Tibial artery (tissue), 4 donors: ENCODE results near the gene SLC24A3.
A peak's percentile ranks its signal among the peaks of the same experiment; 100 is the strongest.

Experiments used
- DNase-seq, 2 donors: peaks; one replicate each; pipeline ENCODE4 v3.0.0-alpha.2; 2019
- H3K27ac ChIP-seq, 2 donors: fragments of 200-600 bp; sonication (generic) in 1 of 2; 1 replicate in 1 of 2; 2 replicates in 1 of 2; pipeline ENCODE4 v1.5.1; 2018 to 2019; ENCODE audit warnings: mild to moderate bottlenecking in 1 of 2
- H3K27me3 ChIP-seq, 2 donors: fragments of 200-600 bp; sonication (generic) in 1 of 2; one replicate each; pipeline versions ENCODE4 v1.5.1 to v1.6.0; 2016 to 2019
- H3K36me3 ChIP-seq, 3 donors: fragments of 200-600 bp; sonication (generic) in 2 of 3; one replicate each; pipeline ENCODE4 v1.5.1; 2016 to 2019; ENCODE audit warnings: mild to moderate bottlenecking in 2 of 3
- H3K4me1 ChIP-seq, 4 donors: fragments of 200-600 bp; sonication (generic) in 2 of 4; 1 replicate in 3 of 4; 2 replicates in 1 of 4; pipeline ENCODE4 v1.5.1; 2016 to 2019
- H3K4me3 ChIP-seq, 2 donors: fragments of 200-600 bp; sonication (generic) in 1 of 2; 1 replicate in 1 of 2; 2 replicates in 1 of 2; pipeline ENCODE4 v1.5.1; 2018 to 2019; ENCODE audit warnings: mild to moderate bottlenecking in 2 of 2
- H3K9me3 ChIP-seq, 3 donors: fragments of 200-600 bp; sonication (generic) in 1 of 3; one replicate each; pipeline ENCODE4 v1.5.1; 2016 to 2019
- CTCF ChIP-seq, 2 experiments: fragments of 200-600 bp in 1 of 2; fragments of 450-650 bp in 1 of 2; IDR thresholded peaks; one replicate each; pipeline ENCODE4 v1.5.1; 2017 to 2019; ENCODE audit warnings: antibody characterized with exemption in 2 of 2, mild to moderate bottlenecking in 1 of 2, moderate library complexity in 1 of 2
- intact Hi-C: fragments of 100-400 bp; cut with DNase I; formaldehyde crosslinking; loops from one replicate; pipeline ENCODE4 v1.15.0; 2023; ENCODE audit warnings: low total_unique reads

The SLC24A3 gene

GRCh38 chr20:19423900-19424620 is 211.6 kb downstream of the SLC24A3 start:
- no peak for DNase-seq
- Histone ChIP-seq H3K36me3 (no peaks in the 10 kb centered on the region), H3K4me1 (peaks cover 0 to 42% (median 18%) of the 10 kb centered on the region in 4 donors), H3K4me3 (no peak overlapping the region), H3K27ac (no peak overlapping the region), H3K9me3 (no peaks in the 10 kb centered on the region), H3K27me3 (no peaks in the 10 kb centered on the region)
- intact Hi-C loops = no loop called here
- no peak for TF ChIP-seq CTCF (IDR thresholded peaks at IDR 0.05)

DNA sequence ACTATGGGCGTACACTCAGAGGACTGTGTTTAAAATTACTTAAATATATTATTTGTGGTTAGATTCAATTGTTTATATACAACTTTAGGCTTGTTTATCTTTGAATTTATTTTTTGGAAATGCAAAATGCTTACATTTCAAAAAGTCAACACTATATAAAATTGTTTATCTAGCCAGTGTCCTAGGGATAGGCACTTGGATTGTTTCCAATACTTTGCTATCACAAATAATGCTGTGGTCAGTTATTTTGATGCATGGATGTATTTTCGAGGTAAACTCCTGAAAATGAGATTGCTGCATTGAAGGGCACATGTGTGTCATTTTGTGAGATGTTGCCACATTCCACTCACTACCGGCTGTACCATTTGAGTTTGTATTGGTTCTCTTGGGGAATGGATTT is 213.9 kb downstream of the SLC24A3 start:
- no peaks in the 10 kb centered on the region for H3K9me3 ChIP-seq
- H3K36me3 ChIP-seq = no peaks in the 10 kb centered on the region
- no peak overlapping the region for H3K27ac ChIP-seq
- no peaks in the 10 kb centered on the region for H3K27me3 ChIP-seq
- H3K4me1 ChIP-seq = peaks cover 0 to 58% (median 22%) of the 10 kb centered on the region in 4 donors
- intact Hi-C loops = no loop called here
- DNase-seq = no peak
- no peak for TF ChIP-seq CTCF (IDR thresholded peaks at IDR 0.05)
- no peak overlapping the region for H3K4me3 ChIP-seq

GRCh38 chr20:19427480-19427879 is 215.0 kb downstream of the SLC24A3 start:
- intact Hi-C loops = no loop called here
- Histone ChIP-seq H3K9me3 (no peaks in the 10 kb centered on the region), H3K4me1 (peaks cover 0 to 59% (median 22%) of the 10 kb centered on the region in 4 donors), H3K27ac (peak overlapping the region; percentile 8 to 21), H3K27me3 (no peaks in the 10 kb centered on the region), H3K36me3 (no peaks in the 10 kb centered on the region), H3K4me3 (no peak overlapping the region)
- no peak for TF ChIP-seq CTCF (IDR thresholded peaks at IDR 0.05)
- DNase-seq = no peak

- intact Hi-C loops = no loop called here
- TF ChIP-seq CTCF (IDR thresholded peaks at IDR 0.05) = no peak
- Histone ChIP-seq H3K27me3 (no peaks in the 10 kb centered on the region), H3K36me3 (no peaks in the 10 kb centered on the region), H3K9me3 (no peaks in the 10 kb centered on the region), H3K27ac (peak overlapping the region; percentile 8 to 21), H3K4me3 (no peak overlapping the region), H3K4me1 (peaks cover 0 to 60% (median 22%) of the 10 kb centered on the region in 4 donors)
- no peak for DNase-seq
These were observed 215.5 kb downstream of the SLC24A3 start for GRCh38 chr20:19427913-19428312.

DNA sequence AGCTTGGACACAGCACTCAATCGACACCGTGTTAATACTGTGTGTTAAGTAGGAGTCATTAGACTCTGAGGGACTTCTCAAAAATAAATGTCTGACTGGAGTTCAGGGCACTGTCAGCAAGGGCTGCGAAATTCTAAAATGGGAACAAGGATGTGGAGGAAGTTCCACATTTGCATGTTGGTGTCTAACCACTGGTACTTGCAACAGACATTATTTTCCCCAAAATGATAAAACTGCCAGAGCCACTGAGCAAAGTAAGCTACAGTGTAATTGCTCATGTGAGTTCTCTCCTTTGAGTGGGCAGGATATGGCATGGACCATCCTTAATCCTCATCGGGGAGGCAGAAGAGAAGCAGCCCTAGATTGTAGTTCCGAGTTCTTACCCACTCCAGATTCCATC is 215.9 kb downstream of the SLC24A3 start:
- DNase-seq = no peak
- H3K4me1 ChIP-seq = peaks cover 0 to 58% (median 22%) of the 10 kb centered on the region in 4 donors
- intact Hi-C loops = no loop called here
- TF ChIP-seq CTCF (IDR thresholded peaks at IDR 0.05) = no peak
- H3K27ac ChIP-seq = peak overlapping the region; percentile 8 to 21
- H3K9me3 ChIP-seq = no peaks in the 10 kb centered on the region
- no peak overlapping the region for H3K4me3 ChIP-seq
- H3K36me3 ChIP-seq = no peaks in the 10 kb centered on the region
- no peaks in the 10 kb centered on the region for H3K27me3 ChIP-seq
